GM18526 (cell line): ENCODE measurements around the gene LRRC52.

Source experiments
- POLR2A ChIP-seq: IDR thresholded peaks from 3 replicates; pipeline ENCODE4 v1.6.1; 2011; ENCODE audit not compliant: insufficient read length; ENCODE audit errors: extremely low read depth

LRRC52 gene

GRCh38 chr1:165543532-165544438 is at the start of gene LRRC52:
Gene LRRC52 (plus strand): TSS chr1:165544000. CDS start chr1:165544297, 297 bp downstream.
- no peak for TF ChIP-seq POLR2A

GRCh38 chr1:165494949-165495857 is 48.6 kb upstream of the LRRC52 start:
- TF ChIP-seq POLR2A: no peak

GRCh38 chr1:165495858-165496205 is 48.0 kb upstream of the LRRC52 start:
- TF ChIP-seq POLR2A: no peak

- no peak for TF ChIP-seq POLR2A
Observed at GRCh38 chr1:165496501-165496900, 47.3 kb upstream of the LRRC52 start.

- no peak for TF ChIP-seq POLR2A
Observed at GRCh38 chr1:165497069-165498013, 46.5 kb upstream of the LRRC52 start.

- TF ChIP-seq POLR2A: no peak
Observed at GRCh38 chr1:165501330-165501969, 42.4 kb upstream of the LRRC52 start.

GRCh38 chr1:165501970-165502348 is 41.8 kb upstream of the LRRC52 start:
- no peak for TF ChIP-seq POLR2A

- no peak for TF ChIP-seq POLR2A
Observed at GRCh38 chr1:165507570-165507969, 36.2 kb upstream of the LRRC52 start.

- TF ChIP-seq POLR2A: no peak
Observed at GRCh38 chr1:165508291-165508690, 35.5 kb upstream of the LRRC52 start.

- no peak for TF ChIP-seq POLR2A
Observed at GRCh38 chr1:165512816-165513215, 31.0 kb upstream of the LRRC52 start.

- TF ChIP-seq POLR2A: no peak
Observed at GRCh38 chr1:165516469-165516868, 27.3 kb upstream of the LRRC52 start.

GRCh38 chr1:165520646-165521045 is 23.2 kb upstream of the LRRC52 start:
- TF ChIP-seq POLR2A: no peak

GRCh38 chr1:165524639-165525285 is 19.0 kb upstream of the LRRC52 start:
- TF ChIP-seq POLR2A: no peak

- no peak for TF ChIP-seq POLR2A
Observed at GRCh38 chr1:165525708-165526107, 18.1 kb upstream of the LRRC52 start.
